GM18502 (cell line): ENCODE data around the gene ETV5.
"Not testable (repeated sequence)": the region's sequence is repeated elsewhere in the genome, so short reads cannot be mapped to it uniquely, and the experiment has no call there.

ENCODE experiments used
- ATAC-seq: cut with Tn5 transposase; IDR thresholded peaks from one replicate; pipeline ENCODE4 v1.9.1; 2021; ENCODE audit warnings: mild to moderate bottlenecking; ENCODE audit not compliant: unreplicated experiment, poor library complexity

Gene ETV5

DNA sequence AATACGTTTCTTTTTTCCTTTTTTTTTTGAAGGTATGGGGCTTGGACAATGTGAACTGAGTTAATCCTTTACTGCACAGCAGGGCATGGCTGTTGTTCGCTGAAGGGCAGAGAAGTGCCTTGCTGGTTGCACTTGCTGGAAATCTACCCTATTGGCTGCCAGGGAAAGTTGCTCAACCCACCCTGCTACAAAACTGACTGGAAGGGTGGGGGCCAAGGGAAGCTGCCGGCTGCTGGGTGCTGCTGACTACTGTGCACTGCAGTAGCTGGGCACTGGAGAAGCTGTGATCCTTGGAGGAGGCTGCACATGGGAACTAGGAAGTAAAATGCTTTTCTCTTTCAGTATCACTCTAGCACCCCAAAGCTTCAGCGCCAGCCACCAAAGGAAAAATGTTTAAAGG lies 70.5 kb downstream of the ETV5 start:
- ATAC-seq, result no peak

DNA sequence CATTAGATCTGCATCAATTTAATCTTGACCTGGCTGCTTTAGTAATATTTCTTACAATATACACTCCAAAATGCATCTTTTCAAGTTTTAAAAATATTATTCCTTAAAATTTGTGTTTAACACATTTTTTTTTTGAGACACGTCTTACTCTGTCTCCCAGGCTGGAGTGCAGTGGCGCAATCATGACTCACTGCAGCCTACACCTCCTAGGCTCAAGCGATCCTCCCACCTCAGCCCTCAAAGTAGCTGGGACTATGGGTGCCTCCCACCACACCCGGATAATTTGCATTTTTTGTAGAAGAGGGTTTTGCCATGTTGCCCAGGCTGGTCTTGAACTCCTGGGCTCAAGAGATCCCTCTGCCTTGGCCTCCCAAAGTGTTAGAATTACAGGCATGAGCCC lies 73.6 kb downstream of the ETV5 start:
- ATAC-seq, result no peak

DNA sequence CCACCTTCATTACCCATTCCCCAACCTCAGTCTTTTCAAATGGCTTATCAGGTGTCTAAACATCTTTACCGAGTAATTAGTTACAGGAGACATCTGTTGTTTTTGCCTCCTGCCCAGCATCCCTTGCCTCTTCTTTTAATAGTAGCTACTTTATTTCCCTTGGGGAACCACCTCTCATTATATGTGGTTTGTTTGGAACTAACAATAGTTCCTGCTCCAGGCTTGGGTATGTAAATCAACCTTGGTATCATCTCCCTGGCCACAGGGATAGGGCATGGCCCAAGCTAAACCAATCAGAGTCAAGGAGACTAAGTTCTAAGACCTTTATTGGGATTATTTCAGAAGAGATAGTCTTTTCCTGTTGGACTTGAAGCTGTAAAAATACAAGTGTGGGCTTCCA lies 76.6 kb downstream of the ETV5 start:
- ATAC-seq, result no peak

DNA sequence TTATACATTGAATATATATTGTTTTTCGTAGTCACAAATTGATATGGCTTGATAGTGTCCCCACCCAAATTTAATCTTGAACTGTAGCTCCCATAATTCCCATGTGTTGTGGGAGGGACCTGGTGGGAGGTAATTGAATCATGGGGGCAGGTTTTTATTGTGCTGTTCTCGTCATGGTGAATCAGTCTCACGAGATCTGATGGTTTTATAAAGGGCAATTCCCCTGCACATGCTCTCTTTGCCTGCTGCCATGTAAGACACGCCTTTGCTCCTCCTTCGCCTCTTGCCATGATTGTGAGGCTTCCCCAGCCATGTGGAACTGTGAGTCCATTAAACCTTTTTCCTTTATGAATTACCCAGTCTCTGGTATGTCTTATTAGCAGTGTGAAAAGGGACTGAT lies 82.9 kb downstream of the ETV5 start:
- not testable (repeated sequence) for ATAC-seq

DNA sequence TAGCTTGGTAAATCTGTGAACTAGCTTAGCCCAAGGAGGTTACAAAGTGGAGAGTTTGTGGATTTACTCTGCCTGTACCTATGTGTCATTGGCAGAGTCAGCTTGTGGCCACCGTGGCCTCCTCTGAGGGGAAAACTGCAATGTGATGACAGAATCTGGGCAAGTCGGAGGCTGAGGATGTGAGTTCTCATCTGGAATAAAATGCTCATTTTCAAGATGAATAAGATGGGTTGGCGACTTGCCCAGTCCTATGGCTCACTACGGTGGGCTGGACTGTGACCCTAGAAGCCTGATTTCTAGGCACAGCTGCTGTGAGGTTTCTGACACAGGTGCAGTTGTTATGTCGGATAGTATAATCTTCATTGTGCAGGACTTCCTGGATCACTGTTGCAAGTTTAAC lies 83.7 kb downstream of the ETV5 start:
- ATAC-seq, result no peak

DNA sequence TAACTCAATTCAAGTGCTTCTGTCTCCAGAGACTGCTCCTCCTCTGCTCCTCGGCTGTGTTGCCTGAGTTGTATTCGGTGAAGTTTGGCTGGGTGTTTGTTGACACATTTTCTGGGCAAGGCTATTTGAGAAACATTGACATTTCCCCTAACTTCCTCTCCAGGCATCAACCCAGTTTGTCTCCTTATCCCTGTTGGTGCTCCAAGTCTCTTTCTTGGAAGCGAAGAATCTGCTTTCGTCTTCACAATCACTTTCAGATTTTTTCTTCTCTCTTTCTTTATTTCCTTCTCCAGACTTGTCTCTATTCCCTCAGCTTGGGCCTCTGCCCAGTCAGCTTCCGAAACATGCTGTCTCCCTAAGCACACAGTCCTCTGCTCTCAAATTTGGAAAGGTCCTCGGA lies 84.7 kb downstream of the ETV5 start:
- no peak for ATAC-seq

DNA sequence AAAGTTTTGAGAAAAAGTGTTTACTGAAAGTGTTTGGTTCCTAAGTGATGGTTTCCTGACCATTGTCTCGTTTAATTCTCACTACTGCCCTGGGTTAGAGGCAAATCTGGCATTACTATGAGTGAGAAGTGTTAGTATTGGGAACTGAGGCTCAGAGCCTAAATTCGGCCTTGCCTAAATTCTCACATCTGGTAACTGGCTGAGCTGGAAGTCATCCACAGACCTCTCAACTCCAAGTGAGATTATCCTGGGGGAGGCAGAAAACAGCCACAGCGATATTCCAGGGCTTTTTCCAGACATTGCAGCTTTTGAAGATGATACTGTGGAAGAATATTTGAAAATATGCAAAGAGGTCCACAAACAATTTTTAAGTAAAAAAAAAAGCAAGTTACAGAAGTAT lies 86.0 kb downstream of the ETV5 start:
- no peak for ATAC-seq

DNA sequence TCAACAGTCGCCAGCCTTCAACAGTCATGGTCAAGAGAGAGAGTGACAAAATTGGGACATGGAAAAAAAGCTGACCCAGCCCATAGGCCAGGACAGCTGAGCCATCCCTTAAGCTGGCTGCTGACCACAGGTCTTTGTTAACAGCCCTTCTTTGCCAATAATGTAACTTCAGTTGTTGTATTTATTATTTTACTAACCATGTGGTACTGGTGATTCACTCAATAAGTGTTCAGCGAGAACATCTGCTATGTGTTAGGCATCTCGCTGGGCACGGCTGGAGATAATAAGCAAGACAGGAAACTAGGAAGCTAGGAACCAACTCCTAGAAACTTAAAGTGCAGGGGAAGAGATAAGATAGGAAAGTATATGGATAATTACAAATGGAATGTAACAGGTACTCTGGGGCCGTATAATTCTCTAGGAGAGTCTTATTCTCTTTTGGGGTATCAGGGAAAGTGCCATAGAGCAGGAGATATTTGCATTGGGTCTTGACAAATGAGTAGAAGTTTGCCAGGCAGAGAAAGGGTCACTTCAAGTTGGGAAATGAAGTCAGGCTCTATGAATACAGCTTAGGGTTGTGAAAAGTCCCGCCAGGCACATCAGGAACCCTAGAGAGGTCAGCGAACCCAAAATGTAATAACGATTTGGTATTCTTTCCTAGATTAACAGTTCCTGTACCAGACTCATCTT lies 87.1 kb downstream of the ETV5 start:
- ATAC-seq, result no peak

DNA sequence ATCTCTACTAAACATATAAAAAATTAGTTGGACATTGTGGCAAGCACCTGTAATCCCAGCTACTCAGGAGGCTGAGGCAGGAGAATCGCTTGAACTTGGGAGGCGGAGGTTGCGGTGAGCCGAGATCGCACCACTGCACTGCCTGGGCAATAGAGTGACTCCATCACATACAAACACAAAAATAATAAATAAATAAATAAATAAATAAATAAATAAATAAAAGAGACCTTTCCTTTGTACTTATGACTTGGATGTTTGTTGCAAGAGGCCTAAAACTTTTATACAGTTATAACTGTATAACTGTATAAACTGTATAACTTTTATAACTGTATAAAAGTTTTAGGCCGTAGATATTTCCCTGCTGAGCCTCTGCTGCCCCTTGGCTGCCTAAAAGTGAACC lies 87.6 kb downstream of the ETV5 start:
- not testable (repeated sequence) for ATAC-seq

DNA sequence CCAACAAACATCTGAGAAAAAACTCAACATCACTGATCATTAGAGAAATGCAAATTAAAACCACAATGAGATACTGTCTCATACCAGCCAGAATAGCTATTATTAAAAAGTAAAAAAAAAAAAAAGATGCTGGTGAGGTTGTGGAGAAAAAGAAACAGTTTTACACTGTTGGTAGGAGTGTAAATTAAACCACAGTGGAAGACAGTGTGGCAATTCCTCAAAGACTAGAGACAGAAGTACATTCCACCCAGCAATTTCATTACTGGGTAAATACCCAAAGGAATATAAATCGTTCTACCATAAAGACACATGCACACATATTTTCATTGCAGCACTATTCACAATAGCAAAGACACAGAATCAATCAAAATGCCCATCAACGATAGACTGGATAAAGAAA lies 89.6 kb downstream of the ETV5 start:
- not testable (repeated sequence) for ATAC-seq

DNA sequence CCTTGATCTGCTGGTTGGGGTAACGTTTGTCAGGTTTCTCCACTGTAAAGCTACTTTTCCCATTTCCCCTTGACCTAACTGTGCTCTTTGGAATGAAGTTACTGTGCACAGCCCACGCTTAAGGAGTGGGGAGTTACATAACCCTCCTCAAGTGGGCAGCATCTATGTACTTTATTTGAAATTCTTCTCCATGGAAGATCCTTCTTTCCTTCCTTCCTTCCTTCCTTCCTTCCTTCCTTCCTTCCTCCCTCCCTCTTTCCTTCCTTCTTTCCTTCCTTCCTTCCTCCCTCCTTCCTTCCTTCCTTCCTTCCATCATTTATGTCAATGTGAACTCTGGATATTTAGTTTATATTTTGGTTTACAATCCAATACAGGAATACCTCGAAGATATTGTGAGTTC lies 94.0 kb downstream of the ETV5 start:
- no peak for ATAC-seq

DNA sequence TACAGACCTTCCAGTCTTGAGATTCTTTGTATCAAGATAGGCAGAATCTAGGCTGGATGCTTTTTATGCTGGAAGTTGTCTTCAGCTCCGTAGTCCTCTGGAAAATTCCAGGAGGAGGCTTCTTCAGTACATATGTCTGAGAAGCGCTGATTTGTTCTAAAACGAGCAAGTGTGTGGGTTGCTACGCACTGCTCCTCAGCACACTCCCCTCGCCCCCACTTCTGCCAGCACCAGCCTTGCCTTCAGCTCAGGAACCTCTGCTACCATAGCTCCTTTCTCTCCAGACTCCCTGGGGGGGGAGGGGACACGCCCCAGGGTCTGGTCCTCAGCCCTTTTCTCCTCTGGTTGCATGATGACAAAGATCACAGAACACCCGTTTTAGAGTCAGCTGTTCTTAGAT lies 95.6 kb downstream of the ETV5 start:
- ATAC-seq, result no peak

DNA sequence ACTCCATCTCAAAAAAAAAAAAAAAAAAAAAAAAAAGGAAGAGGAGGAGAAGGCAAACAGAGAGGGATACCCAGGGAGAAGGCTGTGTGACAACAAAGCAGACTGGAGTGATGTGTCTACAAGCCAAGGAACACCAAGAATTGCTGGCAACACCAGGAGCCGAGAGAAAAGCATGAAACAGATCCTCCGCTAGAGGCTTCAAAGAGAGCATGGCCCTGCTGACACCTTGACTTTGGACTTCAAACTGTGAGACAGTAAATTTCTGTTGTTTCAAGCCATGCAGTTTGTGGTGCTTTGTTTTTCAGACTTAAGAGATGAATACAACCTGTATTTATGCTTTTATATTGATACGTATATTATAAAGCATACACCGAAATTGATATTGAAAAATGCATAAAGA lies 96.8 kb downstream of the ETV5 start:
- no peak for ATAC-seq

DNA sequence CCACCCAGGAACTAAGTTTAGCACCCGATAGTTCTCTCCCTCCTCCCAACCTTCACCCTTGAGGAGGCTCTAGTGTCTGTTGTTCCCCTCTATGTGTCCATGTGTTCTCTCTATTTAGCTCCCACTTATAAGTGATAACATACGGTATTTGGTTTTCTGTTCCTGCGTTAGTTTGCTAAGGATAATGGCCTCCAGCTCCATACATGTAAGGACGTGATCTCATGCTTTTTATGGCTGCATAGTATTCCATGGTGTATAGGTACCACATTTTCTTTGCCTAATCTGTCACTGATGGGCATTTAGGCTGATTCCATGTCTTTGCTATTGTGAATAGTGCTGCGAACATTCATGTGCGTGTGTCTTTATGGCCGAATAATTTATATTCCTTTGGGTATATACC lies 104.2 kb downstream of the ETV5 start:
- no peak for ATAC-seq

DNA sequence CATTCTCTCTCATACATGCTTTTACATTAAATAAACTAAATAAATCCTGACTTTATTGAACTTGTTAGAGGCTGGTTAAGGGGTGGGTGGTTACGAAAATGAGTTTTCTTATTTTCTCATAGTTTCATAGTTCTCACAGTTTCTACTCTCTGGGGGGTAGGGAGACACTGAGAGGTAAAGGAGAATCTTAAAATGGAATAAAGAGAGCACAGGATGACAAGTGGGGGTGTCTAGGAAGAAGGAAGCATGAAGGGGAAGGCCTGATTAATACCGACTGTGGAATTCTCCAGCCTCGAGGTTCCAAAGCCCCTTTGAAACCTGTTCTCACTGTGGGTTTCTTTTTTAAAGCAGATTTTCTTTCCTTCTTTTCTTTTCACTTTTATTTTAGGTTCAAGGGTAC lies 104.7 kb downstream of the ETV5 start:
- ATAC-seq, result no peak

DNA sequence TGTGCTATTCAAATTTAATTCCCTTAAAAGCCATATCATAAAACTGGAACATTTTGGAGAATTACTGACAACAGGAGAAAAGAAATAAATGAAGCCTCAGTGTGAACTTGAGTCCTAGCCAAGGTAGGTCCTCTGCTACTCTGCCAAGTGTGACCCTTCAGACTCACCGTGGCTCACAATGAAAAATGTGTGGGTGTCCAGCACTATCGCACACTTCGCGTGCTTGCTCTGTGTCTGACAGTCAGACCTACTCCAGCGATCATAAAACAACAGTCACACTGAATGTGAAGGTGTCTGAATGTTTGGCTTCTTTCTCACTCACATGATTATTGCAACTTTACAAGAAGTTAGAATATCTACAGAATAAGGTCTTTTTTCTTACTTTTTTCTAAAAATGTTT lies 105.3 kb downstream of the ETV5 start:
- no peak for ATAC-seq

DNA sequence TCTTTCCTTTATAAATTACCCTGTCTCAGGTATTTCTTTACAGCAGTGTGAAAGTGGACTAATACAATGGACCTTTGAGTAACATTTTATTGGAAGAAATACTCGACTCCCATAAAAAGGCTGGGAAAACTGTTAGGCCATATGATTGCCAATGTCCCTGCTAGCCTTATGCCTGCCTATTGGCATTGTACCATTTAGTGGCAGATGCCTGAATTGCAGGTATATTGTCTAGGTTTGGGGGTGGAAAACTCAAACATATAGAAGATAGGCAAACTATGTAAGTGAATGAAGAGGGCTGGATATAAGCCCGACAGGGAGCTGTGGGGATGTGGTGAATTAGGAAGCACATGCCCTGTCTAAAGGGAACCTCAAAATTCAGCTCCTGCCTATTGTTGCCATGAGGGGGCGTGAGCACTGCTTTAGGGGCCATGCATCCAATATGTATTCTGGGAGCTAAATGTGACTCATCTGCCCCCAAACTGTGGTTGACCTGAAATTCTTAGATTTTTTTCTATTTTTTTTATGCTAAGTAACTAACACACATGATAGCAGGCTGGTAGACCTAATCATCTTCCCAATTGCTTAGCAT lies 105.9 kb downstream of the ETV5 start:
- no peak for ATAC-seq

DNA sequence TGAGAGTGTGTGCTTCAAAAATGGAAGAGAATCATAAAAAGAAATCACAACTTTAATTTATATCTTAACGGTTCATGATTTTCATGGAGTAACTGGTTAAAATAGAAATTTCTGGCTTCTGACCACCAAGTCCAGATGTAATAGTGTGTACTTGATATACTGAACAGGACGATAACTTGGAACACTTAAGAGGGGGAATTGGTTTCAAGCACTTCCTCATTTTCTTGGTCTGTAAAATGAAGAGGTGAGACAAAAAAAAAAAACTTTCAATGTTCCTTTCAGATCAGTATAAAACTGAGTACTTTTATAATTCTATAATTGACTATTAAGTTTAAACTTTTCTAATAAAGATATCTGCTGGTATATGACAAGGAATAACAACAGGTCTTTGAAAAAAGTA lies 107.0 kb downstream of the ETV5 start:
- ATAC-seq, result no peak

DNA sequence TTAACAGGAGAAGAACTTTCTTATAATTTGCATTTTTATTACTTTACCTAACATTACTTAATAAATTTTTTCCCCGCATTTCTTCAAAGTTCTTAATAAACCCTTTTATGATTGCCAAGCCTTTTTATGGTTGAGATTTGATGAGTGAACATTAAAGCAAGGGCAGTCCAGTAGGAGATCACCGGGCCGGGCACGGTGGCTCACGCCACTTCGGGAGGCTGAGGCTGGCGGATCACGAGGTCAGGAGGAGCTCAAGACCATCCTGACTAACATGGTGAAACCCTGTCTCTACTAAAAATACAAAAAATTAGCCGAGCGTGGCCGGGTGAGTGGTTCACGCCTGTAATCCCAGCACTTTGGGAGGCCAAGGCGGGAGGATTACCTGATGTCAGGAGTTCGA lies 109.7 kb downstream of the ETV5 start:
- no peak for ATAC-seq

DNA sequence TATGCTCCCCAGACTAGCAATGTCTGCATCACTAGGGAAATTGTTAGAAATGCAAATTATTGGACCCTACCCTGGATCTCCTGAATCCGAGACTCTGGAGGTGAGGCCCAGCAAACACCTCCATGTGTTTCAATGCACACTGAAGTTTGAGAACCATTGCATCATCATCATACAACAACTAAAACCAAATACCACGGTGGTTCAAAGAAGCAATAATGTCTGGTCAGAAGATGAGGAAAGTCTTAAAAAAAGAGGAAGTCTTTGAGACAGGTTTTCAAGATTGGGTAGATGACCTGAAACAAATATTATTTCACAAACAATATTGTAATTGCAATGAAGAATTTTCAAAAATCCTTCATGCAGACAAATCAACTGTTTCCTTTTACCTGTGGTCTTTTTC lies 110.8 kb downstream of the ETV5 start:
- ATAC-seq, result no peak

DNA sequence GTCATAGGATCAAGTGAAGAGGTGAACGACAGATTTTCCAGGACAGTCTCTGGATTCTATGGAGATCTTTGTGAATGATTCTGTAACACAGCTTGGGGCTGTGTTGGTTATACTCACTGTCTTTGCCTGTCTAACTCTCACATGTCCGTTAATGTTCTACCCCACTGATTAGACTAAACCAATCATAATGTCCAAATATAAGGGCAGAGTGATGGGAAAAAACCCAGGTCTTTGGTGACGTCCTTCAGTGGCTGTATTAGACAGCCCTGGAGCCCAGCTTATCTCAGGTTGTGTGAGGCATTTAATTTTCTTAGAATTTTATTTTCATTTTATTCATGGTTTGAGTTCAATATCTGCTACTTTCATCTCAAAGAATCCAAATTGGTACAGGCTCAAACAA lies 111.8 kb downstream of the ETV5 start:
- ATAC-seq, result no peak
